Measurements from ENCODE around the gene DYRK1A.

The DYRK1A gene

DNA sequence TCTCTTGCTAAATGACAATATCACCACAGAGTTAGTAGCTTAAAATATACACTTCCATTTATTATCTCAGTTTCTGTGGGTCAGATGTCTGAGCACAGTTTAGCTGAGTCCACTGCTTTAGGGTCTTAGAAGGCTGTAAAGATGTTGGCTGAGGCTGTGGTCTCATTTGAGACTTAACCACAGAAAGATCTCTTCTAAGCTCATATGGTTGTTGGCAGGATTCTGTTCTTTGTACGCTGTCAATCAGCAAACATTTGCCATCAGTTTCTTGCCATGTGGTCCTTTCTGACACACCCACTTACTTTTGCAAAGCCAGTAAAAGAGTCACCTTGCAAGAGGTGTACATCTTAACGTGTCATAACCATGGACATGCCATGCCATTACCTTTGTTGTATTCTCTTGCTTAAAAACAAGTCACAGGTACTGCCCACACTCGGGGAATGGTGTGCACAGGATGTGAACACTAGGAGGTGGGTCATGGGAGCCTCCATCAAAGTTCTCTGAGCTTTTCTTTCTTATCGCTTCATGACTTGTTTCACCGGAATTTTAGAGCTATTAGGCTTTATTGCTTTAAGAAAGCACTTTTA is 18.7 kb downstream of the DYRK1A start:
- DNase-seq, result no peak

DNA sequence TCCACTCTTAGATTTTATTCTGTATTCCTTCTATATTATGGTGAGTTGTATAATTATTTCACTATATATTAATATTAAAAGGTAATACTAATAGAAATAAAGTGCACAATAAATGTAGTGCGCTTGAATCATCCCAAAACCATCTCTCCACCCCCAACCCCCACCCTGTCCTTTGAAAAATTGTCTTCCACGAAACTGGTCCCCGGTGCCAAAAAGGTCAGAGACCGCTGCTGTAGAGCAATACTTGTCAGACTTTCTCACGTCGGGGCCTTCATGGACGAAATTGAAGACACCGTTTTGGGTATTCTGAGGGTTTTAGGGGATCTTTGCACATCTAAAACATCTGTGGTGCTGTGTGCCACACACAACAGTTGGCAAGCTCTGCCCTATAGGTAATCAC is 19.6 kb downstream of the DYRK1A start:
- no peak for DNase-seq

DNA sequence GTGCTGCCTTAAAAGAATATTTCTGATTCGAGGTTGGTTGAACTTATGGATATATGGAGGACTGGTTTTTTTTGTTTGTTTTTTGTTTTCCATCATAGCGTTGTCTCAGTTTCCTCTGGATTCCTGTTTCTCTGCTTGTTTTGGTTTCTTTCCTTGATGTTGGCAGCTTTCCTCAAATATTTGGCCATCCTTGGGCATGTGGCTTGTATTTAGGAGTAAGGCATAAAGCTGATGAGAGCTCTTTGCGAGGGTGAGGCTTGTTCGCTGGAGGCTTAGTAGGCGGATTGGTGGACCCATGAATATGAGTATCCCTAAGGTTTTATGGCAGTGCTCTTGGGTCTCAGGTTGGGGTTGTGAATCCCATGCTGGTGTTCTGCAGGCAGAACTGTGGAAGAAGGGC is 22.9 kb downstream of the DYRK1A start:
- no peak for DNase-seq

DNA sequence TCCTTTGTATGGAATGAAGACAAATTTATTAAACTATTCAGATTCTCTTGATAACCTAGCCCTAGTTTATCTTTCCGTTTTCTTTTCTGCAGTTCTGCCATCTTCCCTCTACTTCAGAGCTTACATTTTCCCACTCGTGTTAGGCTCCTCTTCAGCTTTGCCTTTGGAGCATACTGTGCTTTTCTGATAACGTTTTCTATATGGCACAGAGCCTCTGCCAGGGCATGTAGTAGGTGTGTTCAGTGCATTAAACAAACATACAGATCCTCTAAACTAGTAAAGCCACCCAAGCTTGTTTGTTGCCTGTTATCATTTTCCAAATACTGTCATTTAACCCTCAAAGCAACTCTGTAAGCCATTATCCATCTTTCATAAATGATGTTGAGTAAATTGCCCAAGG is 25.1 kb downstream of the DYRK1A start:
- DNase-seq, result no peak

DNA sequence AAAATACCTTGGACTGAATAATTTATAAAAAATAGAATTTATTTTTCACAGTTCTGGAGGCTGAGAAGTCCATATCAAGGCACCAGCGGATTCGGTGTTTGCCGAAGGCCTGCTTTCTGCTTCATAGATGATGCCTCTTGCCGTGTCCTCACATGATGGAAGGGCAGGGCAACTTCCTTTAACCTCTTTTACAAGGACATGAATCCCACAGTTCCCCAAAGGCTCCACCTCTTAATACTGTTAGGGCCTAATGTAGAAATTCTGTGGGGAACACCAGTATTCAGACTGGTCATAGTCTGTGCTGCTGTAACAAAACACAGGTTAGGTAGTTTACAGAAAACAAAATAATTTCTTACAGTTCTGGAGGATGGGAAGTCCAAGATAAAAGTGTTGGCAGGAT is 25.9 kb downstream of the DYRK1A start:
- no peak for DNase-seq

DNA sequence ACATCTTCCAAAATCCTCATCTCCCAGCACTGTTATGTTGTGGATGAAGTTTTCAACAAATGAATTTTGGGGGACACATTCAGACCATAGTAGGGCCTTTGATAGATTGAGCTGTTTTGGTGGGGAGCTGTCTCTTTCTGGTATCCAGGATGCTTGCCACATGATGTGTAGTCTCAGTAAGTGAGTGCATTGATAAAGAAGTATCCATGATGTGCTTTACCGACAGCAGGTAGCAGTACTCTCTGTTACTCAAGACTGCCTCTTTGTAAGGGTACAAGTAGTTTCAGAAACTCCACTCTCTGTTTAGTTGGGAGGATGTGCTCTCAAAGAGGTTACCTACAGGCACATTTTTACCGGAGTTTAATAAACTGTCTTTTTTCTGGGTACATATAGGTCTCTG is 26.5 kb downstream of the DYRK1A start:
- DNase-seq, result no peak

DNA sequence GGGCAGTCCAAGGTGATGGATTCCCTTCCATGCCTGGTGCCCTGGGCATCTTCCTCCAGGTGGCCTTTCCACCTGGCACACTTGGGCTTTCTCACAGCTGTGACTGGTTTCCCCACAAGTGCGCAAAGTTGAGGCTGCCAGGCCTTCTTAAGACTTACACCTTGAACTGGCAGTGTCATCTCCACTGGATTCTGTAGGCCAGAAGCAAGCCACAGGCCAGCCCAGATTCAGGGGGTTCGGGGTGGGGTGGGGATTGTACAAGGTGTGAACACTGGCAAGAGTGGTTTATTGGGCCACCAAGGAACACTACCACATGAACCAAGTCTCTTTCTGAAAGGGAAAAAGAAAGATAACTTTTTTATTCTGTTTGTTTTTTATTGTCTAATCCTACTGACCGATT is 27.2 kb downstream of the DYRK1A start:
- no peak for DNase-seq

DNA sequence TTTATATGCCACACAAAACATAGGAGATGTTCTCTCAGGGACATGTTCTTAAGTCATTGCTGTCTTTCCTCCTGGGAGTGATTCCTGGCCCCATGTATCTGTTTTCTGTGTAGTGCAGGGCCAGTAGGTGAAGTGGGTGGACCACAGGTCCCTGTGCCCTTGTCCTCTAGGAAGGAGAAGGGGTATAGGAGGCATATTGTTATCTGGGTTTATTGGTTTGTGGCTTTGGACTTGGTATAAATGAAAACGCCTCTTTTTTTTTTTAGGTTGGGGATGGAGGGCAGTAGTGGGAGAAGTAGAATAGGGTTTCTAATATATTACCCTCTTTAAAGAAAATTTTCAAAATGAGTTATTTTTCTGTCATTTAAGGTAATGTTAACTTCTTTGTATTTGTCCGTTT is 29.4 kb downstream of the DYRK1A start:
- no peak for DNase-seq

DNA sequence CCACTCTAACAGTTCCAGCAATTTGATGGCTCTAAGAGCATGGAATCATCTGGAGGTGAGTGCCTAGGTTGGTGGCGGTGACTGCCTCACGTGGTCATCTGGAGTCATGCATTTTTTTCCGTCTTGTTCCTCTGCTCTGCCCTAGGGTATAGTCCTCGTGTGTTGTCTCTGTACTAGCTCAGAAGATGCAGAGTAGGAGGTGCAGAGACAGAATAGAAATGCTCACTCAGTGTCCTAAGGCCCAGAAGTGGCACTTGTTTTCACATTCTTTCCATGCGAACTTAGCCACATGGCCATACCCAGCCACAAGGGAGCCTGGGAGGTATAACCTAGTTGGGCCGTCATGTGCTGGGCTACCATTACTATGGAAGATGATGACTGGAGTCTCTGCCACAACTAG is 30.3 kb downstream of the DYRK1A start:
- no peak for DNase-seq

DNA sequence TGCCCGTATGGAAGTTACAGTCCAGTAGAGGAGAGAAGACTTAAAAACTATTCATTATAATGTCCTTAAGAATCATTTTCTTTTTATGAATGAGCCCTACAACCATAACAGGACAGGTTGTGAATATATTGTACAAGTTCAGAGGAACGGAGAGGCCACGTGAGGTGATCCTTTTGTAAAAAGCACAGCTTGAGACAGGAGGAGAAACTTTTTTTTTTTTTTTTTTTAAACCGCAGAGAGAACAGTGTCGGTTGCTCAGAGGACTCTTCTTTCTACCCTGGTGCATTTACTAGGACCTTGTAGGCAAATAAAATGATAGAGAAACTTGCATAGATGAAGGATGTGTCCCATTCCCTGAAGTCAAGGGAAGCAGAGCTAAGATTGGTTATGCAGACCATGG is 32.1 kb downstream of the DYRK1A start:
- DNase-seq, result peak; percentile 28

DNA sequence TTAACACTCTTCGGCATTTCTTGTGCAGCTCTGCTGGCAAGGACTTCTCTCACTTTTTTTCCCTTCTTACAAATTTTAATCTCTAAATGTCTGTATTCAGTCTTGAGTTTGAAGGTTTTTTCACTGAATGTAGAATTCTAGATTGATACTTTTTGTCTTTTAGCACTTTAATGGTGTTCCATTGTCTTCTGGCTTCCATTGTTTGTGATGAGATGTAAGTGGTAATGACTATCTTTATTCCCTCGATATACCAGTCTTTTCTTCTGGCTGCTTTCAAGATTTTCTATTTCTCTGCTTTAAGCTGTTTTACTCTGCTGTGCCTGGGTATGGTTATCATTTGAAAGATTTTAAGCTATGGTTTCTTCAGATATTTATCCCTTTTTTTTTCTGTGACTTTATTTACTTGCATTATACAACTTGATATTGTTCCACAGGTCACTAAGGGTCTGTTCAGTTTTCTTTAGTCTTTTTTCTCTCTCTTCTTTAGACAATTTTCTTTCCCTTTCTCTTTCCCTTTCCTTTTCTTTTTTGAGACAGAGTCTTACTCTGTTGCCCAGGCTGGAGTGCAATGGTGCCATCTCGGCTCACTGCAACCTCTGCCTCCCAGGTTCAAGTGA is 35.8 kb downstream of the DYRK1A start:
- DNase-seq, result no peak

DNA sequence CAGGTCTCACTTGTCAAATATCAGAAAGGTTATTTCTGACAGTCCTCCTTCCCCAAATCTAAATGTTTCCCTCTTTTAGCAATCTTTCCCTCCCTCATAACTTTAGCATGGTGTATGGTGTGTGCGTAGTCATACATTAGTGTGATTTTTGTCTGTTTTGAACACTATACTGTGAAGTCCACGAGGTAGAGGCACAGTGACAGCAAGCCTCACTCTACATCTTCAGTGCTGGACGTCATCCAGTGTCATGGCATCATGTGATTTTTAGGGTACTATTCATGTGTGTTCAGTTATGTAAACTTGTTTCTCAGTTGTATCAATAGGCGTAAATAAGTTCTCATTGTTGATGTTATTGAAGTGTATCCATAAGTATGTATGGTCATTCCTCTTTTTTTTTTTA is 39.1 kb downstream of the DYRK1A start:
- DNase-seq, result no peak

DNA sequence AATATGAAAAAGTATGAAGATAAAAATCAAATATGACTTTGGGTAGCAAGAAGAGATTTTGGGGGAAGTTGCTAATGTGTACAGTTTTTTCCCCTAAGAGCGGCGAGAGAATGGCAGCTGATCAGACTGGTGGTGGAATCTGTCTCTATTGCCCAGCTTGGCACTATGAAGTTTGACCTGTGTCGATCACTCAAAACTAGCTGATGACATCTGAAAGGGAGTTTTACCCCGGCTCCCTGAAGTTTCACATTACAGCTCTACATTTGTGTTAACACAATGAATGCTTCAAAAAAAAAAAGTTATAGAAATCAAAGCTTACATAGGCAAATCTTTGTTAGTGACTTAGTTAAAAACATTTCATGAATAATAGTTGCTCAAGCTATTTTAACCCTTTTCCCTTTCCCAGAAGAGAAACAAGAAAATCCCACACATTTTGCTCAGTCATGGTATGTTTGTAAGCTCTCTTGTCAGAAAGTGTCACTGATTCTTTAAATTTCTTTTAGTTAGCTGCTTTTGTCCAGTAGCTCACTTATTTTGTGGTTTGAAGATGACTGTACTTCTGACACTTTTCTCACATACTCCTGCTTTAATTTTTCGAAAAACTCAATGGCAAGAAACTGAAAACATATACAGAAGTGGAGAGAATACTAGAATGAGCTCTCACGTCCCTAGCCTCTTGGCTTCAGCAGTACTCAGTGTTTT is 41.3 kb downstream of the DYRK1A start:
- DNase-seq, result no peak

DNA sequence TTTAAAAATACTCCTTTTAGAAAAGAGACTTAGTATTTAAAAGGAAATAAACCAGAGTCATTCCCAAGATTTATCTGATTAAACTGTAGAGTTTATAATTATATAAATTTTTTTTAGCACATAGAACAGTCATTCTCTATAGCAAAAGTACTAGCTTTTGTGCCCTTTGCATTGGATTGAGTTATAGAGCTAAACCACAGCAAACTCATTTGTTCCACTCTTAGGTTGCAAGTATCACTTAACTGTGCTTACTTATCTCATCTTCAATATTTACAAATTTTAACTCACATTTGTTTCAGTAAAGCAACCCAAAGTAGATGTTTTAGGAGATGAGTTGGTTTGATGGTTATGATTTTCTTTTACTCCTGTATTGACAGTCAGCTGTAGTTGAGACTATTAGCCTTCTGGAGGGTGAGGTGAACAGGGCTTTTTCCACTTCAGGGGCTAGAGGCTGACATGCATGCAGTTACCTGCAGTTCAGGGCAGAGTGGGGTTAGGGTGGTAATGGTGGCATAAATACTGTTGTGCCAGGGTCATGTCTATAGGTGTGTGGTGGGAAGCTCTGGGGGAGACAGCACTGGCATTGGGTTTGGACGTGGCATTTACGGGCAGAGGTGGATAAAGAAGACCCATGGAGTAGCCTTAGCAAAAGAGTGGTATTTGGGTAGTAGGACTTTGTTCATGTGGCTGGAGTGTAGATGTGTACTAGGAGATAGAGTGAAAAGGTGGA is 42.1 kb downstream of the DYRK1A start:
- no peak for DNase-seq

DNA sequence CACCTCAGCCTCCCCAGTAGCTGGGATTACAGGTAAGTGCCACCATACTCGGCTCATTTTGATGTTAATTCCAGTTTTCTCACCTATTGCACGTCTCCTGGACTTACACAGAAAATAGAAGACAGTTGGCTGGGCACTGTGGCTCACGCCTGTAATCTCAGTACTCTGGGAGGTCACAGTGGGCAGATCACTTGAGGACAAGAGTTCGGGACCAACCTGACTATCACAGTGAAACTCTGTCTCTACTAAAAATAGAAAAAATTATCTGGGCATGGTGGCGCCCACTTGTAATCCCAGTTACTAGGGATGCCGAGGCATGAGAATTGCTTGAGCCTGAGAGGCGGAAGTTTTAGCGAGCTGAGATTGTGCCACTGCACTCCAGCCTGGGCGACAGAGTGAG is 44.1 kb downstream of the DYRK1A start:
- no peak for DNase-seq

DNA sequence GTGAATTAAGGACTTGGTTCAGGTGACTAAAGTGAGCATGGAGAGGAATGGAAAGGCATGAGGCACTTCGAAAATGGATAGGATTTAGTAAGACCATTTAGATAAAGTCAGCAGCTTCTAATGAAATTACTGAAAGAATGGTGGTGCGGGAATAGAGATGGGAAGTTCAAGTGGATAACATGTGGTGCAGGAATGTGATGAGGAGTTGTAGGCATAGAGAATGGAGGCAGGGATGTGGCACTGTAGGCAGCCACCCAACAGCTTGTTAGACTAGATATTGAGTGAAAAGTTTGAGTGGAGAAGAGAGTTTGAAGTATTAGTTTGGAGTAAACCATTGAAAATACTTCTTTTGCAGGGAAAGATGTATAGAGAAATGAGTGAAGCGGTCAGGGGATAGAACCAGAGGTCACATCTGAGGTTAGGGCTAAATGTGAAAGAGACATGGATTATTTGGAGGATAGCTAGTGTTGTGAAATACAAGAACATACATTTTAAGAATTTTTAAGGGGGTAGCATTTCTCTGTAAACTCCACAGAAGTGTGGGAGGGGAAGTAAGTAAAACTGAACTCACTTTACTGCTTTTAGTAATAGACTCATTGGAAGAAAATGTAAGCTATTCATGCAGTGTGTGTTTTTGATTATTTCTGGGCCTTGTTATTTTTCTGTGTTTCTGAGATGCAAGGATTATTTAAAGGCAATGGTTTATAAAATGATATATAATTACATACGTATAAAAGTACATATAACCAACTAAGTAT is 46.2 kb downstream of the DYRK1A start:
- DNase-seq, result no peak

DNA sequence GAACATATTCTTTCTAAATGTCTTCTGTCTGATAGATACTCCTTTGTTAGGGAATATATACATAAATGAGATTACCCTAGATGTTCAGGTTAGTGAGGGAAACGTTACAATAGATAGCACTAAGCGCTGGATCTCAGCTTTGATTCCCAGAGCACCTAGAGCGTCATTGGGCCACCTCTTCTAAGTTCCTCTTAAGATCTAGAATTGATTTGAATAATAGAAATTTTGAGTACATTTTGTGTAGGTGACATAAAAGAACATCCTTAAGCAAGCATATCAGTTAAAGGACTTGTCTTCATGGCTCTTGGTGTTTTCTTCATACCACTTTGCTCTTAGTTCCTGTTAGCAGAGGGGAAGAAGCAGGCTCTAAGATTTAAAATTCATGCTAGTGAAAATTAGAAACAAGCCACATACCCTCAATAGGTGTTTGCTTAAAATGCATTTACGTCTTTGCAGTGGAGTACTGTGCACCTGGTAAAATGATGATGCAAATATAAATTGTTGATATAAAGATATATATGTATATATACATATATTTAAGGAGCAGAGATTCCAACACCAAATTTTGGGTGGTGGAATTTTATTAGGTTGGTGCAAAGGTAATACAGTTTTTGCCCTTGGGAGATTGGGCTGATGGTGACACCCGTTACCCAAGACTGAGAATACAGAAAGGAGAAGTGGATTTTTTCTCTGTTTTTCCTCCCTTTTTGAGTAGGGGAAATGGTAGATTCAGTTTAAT is 47.1 kb downstream of the DYRK1A start:
- DNase-seq, result no peak

DNA sequence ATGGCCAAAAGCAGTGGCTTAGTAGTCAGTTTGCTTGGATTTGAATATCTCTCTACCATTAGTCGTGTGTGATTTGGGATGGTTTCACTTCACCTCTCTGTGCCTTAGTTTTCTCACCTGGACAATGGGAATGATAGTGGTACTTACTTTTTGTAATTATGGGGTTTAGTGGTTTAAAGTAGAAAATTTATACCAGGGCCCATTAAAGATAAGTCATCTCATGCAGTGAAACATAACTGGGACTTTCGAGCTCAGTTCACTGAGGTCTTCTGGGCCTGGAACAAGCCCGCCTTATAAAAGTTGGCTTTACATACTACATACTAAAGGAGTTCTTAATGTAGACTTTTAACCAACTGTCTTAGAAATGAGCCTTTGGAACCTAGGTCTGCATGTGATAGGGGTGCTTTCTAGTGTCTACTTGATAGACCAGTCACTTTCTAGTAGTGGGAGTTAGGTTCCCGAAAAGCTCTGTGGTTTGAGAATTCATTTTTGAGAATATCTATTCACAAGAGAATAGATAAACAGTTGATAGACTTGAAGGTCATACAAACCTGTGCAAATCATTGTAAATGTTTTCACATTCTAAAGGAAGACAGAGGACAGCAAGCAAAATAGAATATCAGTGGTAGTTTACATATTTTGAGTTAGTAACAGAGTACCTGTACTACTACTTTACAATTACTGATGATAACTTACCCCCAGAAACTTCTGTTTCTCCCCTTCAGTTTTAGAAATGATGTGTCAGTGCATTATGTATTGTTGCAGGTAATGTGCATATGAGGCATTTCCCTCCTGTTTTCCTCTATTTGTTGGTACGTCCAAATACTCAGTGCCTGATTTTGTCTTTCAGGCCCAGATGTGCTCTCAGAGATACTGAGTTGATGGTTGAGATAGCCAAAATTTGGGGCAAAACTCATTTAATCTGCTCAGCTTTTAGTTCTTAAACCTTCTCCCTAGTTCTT is 48.0 kb downstream of the DYRK1A start:
- no peak for DNase-seq

DNA sequence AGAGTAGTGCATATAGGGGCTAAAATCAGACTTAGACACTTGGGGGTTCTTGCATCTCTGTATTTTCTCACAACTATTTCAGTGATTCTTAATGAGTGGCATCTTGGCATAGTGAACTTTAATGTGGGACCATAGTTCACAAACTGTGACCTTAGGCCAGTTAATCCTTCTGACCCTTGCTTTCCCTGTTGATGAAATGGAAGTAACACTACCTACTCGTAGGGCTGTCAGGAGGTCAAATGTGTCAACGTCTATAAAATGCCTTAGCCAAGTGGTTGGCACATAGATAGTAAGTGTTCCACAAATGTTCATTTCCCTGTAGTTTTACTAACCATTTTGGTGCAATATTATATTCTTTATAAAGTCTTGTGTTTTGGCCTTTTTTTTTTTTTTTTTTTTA is 49.4 kb downstream of the DYRK1A start:
- no peak for DNase-seq

DNA sequence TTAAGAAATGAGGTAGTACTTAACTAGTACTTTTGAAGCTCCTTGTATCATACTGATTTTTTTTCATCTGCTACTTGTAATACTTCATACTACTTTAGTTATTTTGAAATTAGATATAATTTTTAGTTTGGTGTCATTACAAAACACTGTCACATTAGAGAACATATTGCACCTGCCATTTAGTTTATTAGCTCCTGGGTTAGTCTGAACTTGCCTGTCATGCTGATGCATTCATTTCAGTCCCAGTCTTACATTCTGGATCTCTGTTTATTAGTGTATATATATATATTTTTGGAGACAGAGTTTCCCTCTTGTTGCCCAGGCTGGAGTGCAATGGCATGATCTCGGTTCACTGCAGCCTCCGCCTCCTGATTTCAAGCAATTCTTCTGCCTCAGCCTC is 50.3 kb downstream of the DYRK1A start:
- no peak for DNase-seq

DNA sequence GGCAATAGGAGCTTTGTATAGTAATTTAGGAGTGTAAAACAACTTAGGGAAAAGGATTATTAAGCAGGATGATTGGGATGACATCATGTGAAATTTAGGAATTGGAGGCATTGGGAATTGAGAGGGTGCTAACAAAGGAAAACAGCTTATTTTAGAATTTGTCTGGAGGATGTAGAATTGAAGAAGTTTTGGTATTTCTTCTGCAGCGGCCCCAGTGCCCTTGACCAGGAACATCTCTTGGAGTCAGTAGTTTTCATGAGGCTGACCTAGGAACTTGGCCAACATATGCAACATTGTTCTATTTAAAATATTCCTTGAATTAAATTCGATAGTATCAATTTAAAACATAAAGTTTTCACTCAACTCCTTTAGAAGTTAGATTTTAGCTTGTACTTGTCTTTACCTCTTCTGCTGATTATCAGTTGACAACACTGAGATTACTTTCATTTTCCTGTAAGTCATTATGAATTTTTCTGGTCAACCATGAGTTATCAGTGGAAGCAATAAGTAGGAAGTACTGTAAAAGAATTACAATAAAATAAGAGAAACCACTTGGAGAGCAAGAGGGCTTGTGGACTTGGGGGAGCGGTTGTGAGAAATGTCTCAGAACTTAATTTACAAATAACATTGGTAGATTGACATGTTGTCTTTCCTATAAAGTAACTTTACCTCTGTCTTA is 52.8 kb downstream of the DYRK1A start:
- DNase-seq, result no peak

All from CD4-positive, alpha-beta T cell treated with Interleukin-12 subunit alpha and Interleukin-12 subunit beta, for 1 hour (primary cell).